Occipital lobe (tissue), 3 donors: ENCODE data around the gene COLEC11. TPM values are rescaled to one million over a fixed set of nuclear protein-coding genes. Genes with fewer than 3 reads are reported as not detected.

ENCODE experiments used
- DNase-seq: peaks from one replicate; lab custom pipeline; 2025; lab: John Stamatoyannopoulos, UW
- small RNA-seq: library from RNA; depleted of rRNA; stranded (forward); fragments of <200 nt; gene quantifications from one replicate; pipeline ENCODE3, GENCODE V24; 2014
- total RNA-seq: library from RNA; depleted of rRNA; stranded (reverse); fragments of >200 nt; gene quantifications from one replicate; pipeline ENCODE4 v1.2.3, GENCODE V29; 2014

The COLEC11 gene
- total RNA-seq, 1 donor from 2014 or later: 0.78 TPM

DNA sequence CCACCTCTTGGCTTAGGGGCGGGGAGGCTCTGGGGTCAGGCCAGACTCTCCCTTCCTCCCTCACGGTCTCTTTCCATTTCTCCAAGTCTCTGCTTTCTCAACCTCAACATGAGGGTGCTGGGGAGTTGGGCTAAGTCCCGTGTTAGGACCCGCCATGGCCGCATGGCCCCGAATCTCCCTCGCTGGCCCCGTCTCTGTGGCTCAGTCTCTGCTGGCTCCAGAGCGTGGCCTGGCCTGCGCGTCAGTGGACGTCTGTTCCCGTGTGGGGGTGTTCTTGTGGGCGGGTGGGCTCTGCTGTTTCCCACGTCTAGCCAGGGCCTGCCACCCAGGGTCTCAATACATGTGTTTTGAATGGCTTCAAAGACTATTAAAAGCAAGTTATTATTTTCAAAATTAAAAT lies 75.5 kb downstream of the COLEC11 start:
- no peak for DNase-seq

- no peak for DNase-seq
Observed at GRCh38 chr2:3670941-3671340, 76.0 kb downstream of the COLEC11 start.

- DNase-seq: no peak
Observed at GRCh38 chr2:3672861-3673678, 78.2 kb downstream of the COLEC11 start.

GRCh38 chr2:3674066-3674845 lies 79.3 kb downstream of the COLEC11 start:
- DNase-seq: no peak

GRCh38 chr2:3675687-3676086 lies 80.8 kb downstream of the COLEC11 start:
- DNase-seq: no peak

DNA sequence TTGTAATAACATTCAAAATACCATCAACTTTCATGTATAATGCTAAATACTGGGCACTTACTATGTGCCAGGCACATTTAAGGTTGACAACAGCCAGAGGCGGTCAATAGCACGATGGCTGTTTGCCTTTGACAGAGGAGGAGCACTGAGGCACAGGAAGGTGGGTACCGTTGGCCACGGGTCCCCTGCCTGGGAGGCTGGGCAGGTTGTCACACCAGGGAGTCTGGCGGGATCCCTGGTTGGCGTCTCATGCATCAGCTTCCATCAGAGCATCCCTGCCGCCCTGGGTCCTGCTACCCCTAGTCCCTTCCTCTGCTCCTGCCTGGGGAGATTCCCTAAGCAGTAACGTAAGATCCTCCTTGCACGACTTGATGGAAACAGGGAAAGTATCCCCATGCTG lies 82.5 kb downstream of the COLEC11 start:
- no peak for DNase-seq

DNA sequence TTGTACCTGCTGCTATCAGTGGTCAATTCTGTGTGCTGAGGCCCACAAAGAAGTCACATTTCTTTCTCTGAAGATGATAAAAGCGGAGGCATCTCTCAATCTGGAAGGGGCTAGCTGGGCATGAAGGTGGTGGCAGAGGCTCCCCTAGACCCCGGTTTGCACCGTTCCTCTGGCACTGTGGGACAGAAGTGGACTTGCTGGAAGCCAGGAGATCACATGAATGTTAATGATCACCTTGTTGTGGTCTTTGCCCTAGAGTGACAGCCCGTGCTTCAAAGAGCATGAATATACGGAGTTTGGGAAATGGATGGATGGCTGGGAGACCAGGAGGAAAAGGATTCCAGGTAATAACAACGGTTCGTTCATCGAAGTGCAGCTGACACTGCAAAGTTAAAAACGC lies 83.3 kb downstream of the COLEC11 start:
- no peak for DNase-seq

DNA sequence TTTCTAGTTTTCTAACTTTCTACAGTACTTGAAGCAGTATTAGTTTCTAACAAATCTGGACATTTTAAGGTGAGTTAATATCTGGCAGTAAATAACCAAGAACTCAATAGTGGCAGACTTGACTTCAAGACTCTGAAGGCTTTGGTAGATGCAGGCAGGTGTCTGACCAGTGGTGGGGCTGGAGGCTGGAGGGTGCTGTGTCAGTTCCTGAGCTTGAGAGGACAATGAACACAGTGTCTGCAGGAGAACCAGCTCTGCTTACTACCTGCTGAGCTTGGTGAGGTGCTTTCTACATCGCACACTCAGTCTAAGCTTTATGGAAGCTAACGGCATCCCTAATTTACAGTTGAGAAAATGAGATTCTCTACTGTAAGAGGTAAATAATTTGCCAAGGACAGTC lies 84.3 kb downstream of the COLEC11 start:
- no peak for DNase-seq

DNA sequence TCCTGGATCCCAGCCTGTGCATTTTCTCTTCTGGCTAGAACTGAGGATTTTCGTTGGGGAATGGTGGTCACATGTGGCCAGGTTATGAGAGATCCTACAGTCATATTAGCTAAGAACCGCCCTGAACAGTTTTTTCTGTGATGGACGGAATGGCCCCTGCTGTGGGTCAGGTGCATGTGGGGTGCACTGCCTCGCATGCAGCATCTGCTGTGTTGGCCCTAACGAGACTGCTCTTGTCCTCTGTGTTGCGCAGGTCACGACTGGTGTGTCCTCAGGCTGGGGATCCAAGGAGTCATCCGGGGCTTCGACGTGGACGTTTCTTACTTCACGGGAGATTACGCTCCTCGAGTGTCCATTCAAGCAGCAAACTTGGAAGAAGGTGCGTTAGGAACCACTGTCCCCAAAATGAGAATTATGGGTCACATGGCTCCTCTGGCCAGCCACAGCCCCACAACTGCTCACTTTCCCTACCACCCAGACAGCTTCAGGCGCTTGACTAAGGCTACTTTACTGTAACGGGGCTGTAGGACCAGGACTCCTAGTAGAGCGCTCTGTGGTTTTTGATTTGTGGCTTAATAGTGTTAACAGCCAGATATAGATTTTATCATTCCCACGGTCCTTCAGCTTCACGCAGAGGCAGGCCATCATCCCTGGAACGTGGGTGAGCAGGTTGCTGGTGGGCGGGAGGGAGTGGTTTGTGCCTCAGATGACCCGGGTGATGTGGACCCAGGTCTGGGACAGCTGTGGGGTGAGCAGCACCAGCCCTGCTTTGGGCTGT lies 84.9 kb downstream of the COLEC11 start:
- no peak for DNase-seq

- DNase-seq: no peak
Observed at GRCh38 chr2:3680548-3681345, 85.8 kb downstream of the COLEC11 start.

DNA sequence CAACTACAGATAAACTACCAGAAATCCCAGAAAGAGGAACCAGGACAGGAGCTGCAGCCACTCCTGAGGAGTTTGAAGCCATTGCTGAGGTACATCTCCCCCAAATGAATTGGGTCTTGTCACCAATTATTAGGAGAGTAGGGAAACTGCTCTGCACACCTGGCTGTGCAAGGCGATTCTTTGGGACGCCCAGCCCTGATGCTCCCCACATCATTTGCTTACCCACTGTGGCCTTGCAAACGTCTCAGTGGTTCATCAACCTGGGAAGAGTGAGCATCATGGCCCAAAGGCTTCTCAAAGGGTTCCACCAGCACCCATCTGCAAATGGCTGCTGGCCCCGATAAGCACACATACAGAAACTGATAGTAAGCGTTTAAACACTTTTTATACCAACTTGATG lies 86.7 kb downstream of the COLEC11 start:
- DNase-seq: no peak

GRCh38 chr2:3682811-3683210 lies 87.9 kb downstream of the COLEC11 start:
- no peak for DNase-seq

GRCh38 chr2:3683748-3684454 lies 89.0 kb downstream of the COLEC11 start:
- no peak for DNase-seq

- DNase-seq: no peak
Observed at GRCh38 chr2:3689998-3690748, 95.3 kb downstream of the COLEC11 start.

DNA sequence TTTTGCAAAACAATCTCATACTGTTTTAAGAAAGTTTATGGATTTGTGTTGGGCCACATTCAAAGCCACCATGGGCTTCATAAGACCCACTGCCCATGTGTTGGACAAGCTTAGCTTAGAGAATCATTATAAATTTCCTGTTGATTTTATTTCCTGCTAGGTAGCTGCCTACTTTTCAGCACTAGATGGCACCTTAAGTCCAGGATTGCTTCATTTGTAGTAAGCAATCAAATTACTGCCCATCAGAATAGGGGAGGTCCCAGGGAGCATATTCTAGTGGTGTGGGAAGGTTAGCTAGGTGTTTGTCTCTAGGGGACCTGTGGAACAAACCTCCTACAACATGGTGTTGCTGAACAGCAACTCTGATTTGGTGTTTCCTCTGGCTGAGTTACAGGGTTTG lies 97.5 kb downstream of the COLEC11 start:
- DNase-seq: no peak

Small RNA genes within 50 kb of the gene (small RNA-seq; reads per million reads assigned to genes)
- not detected for gene TMSB4XP2

Other genes starting within 250 kb of the COLEC11 start
- 30.3 TPM for gene EIPR1, start 217.3 kb upstream of the COLEC11 start, total RNA-seq
- 61.8 TPM for gene TRAPPC12, start 215.4 kb upstream of the COLEC11 start, total RNA-seq
- gene ADI1, start 75.6 kb upstream of the COLEC11 start, total RNA-seq: 15.4 TPM
- 26.2 TPM for gene RNASEH1, start 36.8 kb upstream of the COLEC11 start, total RNA-seq
- gene RPS7, start 19.9 kb upstream of the COLEC11 start, total RNA-seq: 1,272 TPM
- not detected for gene ALLC, start 63.1 kb downstream of the COLEC11 start, total RNA-seq
- gene DCDC2C, start 108.5 kb downstream of the COLEC11 start, total RNA-seq: 0.62 TPM